Upper lobe of left lung (tissue), 4 donors: Measurements from ENCODE around the gene FTO.

Experiments used
- EP300 ChIP-seq, 4 donors: sonication (generic); formaldehyde crosslinking; IDR thresholded peaks; one replicate each; pipeline ENCODE4 v1.5.1; 2017; ENCODE audit warnings: antibody characterized with exemption in 4 of 4, control low read depth in 2 of 4
- POLR2A ChIP-seq, 4 donors: fragments of 450-650 bp; IDR thresholded peaks; one replicate each; pipeline ENCODE4 v1.5.1; 2016 to 2017; ENCODE audit warnings: antibody characterized with exemption in 4 of 4, mild to moderate bottlenecking in 2 of 4
- POLR2AphosphoS5 ChIP-seq, 2 donors: sonication (generic); formaldehyde crosslinking; IDR thresholded peaks; one replicate each; pipeline ENCODE4 v1.5.1; 2017; ENCODE audit warnings: antibody characterized with exemption in 2 of 2
- TF ChIP-seq, protein P1 (sequence below), 6 experiments: fragments of 450-650 bp in 4 of 6; fragments of 200-600 bp in 2 of 6; sonication (generic) in 2 of 6; IDR thresholded peaks; one replicate each; pipeline ENCODE4 v1.5.1; 2016 to 2019; ENCODE audit warnings: antibody characterized with exemption in 6 of 6

DNA sequence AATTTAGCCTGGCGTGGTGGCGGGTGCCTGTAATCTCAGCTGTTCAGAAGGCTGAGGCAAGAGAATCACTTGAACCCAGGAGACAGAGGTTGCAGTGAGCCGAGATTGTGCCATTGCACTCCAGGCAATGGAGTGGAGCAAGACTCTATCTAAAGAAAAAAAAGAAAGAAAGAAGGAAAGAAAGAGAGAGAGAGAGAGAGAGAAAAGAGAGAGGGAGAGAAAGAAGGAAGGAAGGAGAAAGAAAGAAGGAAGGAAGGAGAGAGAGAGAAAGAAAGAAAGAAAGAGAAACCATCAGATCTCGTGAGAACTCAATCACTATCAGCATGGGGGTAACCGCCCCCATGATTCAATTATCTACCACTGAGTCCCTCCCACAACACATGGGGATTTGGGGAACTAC lies 293.0 kb downstream of the FTO start:
- TF ChIP-seq POLR2A (IDR thresholded peaks at IDR 0.05), result no peak
- TF ChIP-seq POLR2AphosphoS5 (IDR thresholded peaks at IDR 0.05), result no peak
- TF ChIP-seq, protein P1, sequence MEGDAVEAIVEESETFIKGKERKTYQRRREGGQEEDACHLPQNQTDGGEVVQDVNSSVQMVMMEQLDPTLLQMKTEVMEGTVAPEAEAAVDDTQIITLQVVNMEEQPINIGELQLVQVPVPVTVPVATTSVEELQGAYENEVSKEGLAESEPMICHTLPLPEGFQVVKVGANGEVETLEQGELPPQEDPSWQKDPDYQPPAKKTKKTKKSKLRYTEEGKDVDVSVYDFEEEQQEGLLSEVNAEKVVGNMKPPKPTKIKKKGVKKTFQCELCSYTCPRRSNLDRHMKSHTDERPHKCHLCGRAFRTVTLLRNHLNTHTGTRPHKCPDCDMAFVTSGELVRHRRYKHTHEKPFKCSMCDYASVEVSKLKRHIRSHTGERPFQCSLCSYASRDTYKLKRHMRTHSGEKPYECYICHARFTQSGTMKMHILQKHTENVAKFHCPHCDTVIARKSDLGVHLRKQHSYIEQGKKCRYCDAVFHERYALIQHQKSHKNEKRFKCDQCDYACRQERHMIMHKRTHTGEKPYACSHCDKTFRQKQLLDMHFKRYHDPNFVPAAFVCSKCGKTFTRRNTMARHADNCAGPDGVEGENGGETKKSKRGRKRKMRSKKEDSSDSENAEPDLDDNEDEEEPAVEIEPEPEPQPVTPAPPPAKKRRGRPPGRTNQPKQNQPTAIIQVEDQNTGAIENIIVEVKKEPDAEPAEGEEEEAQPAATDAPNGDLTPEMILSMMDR (IDR thresholded peaks at IDR 0.05), result no peak
- no peak for TF ChIP-seq EP300 (IDR thresholded peaks at IDR 0.05)
